OCI-LY1 (cell line): Measurements from ENCODE around the gene AUH.
"Not testable (repeated sequence)": the region's sequence is repeated elsewhere in the genome, so short reads cannot be mapped to it uniquely, and the experiment has no call there.

ENCODE experiments used
- H2AFZ ChIP-seq: fragments of 200-600 bp; sonication (generic), shearing (Covaris generic); 2 replicates; pipeline ENCODE4 v1.6.0; 2014; ENCODE audit warnings: antibody characterized with exemption, mild to moderate bottlenecking, low read length
- H3F3A ChIP-seq: fragments of 200-600 bp; sonication (generic), shearing (Covaris generic); 2 replicates; pipeline ENCODE4 v1.6.0; 2014; ENCODE audit warnings: mild to moderate bottlenecking, antibody characterized with exemption, low read length, moderate library complexity; ENCODE audit not compliant: insufficient read depth
- H3K27ac ChIP-seq: fragments of 200-600 bp; sonication (generic); 2 replicates; pipeline ENCODE4 v1.5.1; 2014; ENCODE audit warnings: low read length, mixed run types, mild to moderate bottlenecking, low read depth; ENCODE audit not compliant: poor library complexity, severe bottlenecking
- H3K27me3 ChIP-seq: fragments of 200-600 bp; sonication (generic); 2 replicates; pipeline ENCODE4 v1.6.0; 2014; ENCODE audit warnings: antibody characterized with exemption, mild to moderate bottlenecking, low read length, moderate library complexity; ENCODE audit not compliant: insufficient read depth
- H3K36me3 ChIP-seq: fragments of 200-600 bp; sonication (generic); 2 replicates; pipeline ENCODE4 v1.6.1; 2014; ENCODE audit warnings: mild to moderate bottlenecking, antibody characterized with exemption, low read length, moderate library complexity, mixed read lengths; ENCODE audit not compliant: insufficient read depth
- H3K4me1 ChIP-seq: fragments of 200-600 bp; sonication (generic); 2 replicates; pipeline ENCODE4 v1.5.1; 2014; ENCODE audit warnings: mild to moderate bottlenecking, low read length, moderate library complexity; ENCODE audit not compliant: insufficient read depth, severe bottlenecking
- H3K4me2 ChIP-seq: fragments of 200-600 bp; sonication (generic), shearing (Covaris generic); 2 replicates; pipeline ENCODE4 v1.6.1; 2014; ENCODE audit warnings: low read length
- H3K4me3 ChIP-seq: fragments of 200-600 bp; sonication (generic); 2 replicates; pipeline ENCODE4 v1.5.1; 2014; ENCODE audit warnings: low read length, low read depth, mild to moderate bottlenecking, mixed read lengths; ENCODE audit not compliant: poor library complexity, severe bottlenecking
- H3K79me2 ChIP-seq: fragments of 200-600 bp; shearing (Covaris generic); 2 replicates; pipeline ENCODE4 v1.6.1; 2016; ENCODE audit warnings: mixed run types, low read length, mixed read lengths; ENCODE audit not compliant: insufficient read depth
- H3K9ac ChIP-seq: fragments of 200-600 bp; sonication (generic), shearing (Covaris generic); 2 replicates; pipeline ENCODE4 v1.6.1; 2014; ENCODE audit warnings: mild to moderate bottlenecking, low read length, mixed read lengths
- H3K9me2 ChIP-seq: fragments of 200-600 bp; sonication (generic), shearing (Covaris generic); 2 replicates; pipeline ENCODE4 v1.6.1; 2014; ENCODE audit warnings: low read depth, mild to moderate bottlenecking, low read length, mixed read lengths
- H3K9me3 ChIP-seq: fragments of 200-600 bp; shearing (Covaris generic); 2 replicates; pipeline ENCODE4 v1.6.1; 2014; ENCODE audit warnings: low read length, mixed read lengths
- H4K20me1 ChIP-seq: fragments of 200-600 bp; sonication (generic), shearing (Covaris generic); 2 replicates; pipeline ENCODE4 v1.6.0; 2016; ENCODE audit warnings: mild to moderate bottlenecking, low read length; ENCODE audit not compliant: insufficient read depth
- CTCF ChIP-seq: fragments of 200-600 bp; sonication (generic), shearing (Covaris generic); IDR thresholded peaks from 2 replicates; pipeline ENCODE4 v1.5.1; 2017; ENCODE audit warnings: mild to moderate bottlenecking, antibody characterized with exemption, low read length, moderate library complexity, mixed read lengths
- EZH2 ChIP-seq: fragments of 200-600 bp; sonication (generic), shearing (Covaris generic); IDR thresholded peaks from 2 replicates; pipeline ENCODE4 v1.8.0; 2017; ENCODE audit warnings: borderline replicate concordance, mixed run types, mild to moderate bottlenecking, antibody characterized with exemption, low read length, moderate library complexity, mixed read lengths

The AUH gene

GRCh38 chr9:91200692-91201336 is 160.9 kb downstream of the AUH start:
- TF ChIP-seq CTCF (no peak), EZH2 (no peak)
- no peak overlapping the region for H3K4me2 ChIP-seq
- H3F3A ChIP-seq: no peaks in the 10 kb centered on the region
- H3K27ac ChIP-seq: no peak overlapping the region
- H2AFZ ChIP-seq: no peak overlapping the region
- no peaks in the 10 kb centered on the region for H3K4me1 ChIP-seq
- no peak overlapping the region for H3K9ac ChIP-seq
- no peak overlapping the region for H3K4me3 ChIP-seq
- no peaks in the 10 kb centered on the region for H3K27me3 ChIP-seq
- no peaks in the 10 kb centered on the region for H4K20me1 ChIP-seq
- H3K9me2 ChIP-seq: no peaks in the 10 kb centered on the region
- H3K79me2 ChIP-seq: no peaks in the 10 kb centered on the region
- 0 out of 2 replicates have a peak, but pooled peaks cover 3% of the 10 kb centered on the region for H3K9me3 ChIP-seq
- no peaks in the 10 kb centered on the region for H3K36me3 ChIP-seq

- no peaks in the 10 kb centered on the region for H3F3A ChIP-seq
- no peak overlapping the region for H3K4me3 ChIP-seq
- TF ChIP-seq CTCF: no peak
- no peak for TF ChIP-seq EZH2
- no peak overlapping the region for H3K4me2 ChIP-seq
- H3K36me3 ChIP-seq: no peaks in the 10 kb centered on the region
- no peaks in the 10 kb centered on the region for H4K20me1 ChIP-seq
- no peaks in the 10 kb centered on the region for H3K79me2 ChIP-seq
- no peaks in the 10 kb centered on the region for H3K9me2 ChIP-seq
- H2AFZ ChIP-seq: no peak overlapping the region
- H3K27ac ChIP-seq: no peak overlapping the region
- no peaks in the 10 kb centered on the region for H3K4me1 ChIP-seq
- H3K9ac ChIP-seq: no peak overlapping the region
- H3K9me3 ChIP-seq: 0 out of 2 replicates have a peak, but pooled peaks cover 3% of the 10 kb centered on the region
- H3K27me3 ChIP-seq: no peaks in the 10 kb centered on the region
These were observed 161.8 kb downstream of the AUH start for GRCh38 chr9:91199739-91200497.

GRCh38 chr9:91198881-91199280 is 162.8 kb downstream of the AUH start:
- not testable (repeated sequence) for H3K4me2 ChIP-seq

GRCh38 chr9:91198405-91198804 is 163.3 kb downstream of the AUH start:
- H3K4me2 ChIP-seq: no peak overlapping the region
- no peak overlapping the region for H3K9ac ChIP-seq
- no peak overlapping the region for H3K4me3 ChIP-seq
- H3K27me3 ChIP-seq: no peaks in the 10 kb centered on the region
- H3K9me3 ChIP-seq: 0 out of 2 replicates have a peak, but pooled peaks cover 3% of the 10 kb centered on the region
- no peaks in the 10 kb centered on the region for H3K9me2 ChIP-seq
- no peaks in the 10 kb centered on the region for H3K36me3 ChIP-seq
- no peaks in the 10 kb centered on the region for H3F3A ChIP-seq
- H2AFZ ChIP-seq: no peak overlapping the region
- TF ChIP-seq EZH2: no peak
- TF ChIP-seq CTCF: no peak
- H4K20me1 ChIP-seq: no peaks in the 10 kb centered on the region
- no peaks in the 10 kb centered on the region for H3K79me2 ChIP-seq
- no peak overlapping the region for H3K27ac ChIP-seq
- H3K4me1 ChIP-seq: peaks cover 9% of the 10 kb centered on the region

More at GRCh38 chr9:91198881-91199280, 162.8 kb downstream of the AUH start:
- H3K27me3 ChIP-seq, H2AFZ ChIP-seq, H3K9ac ChIP-seq, H3K79me2 ChIP-seq, H3K36me3 ChIP-seq, H3K27ac ChIP-seq, H4K20me1 ChIP-seq, H3K4me3 ChIP-seq, H3K4me1 ChIP-seq, H3K9me2 ChIP-seq, H3F3A ChIP-seq, H3K9me3 ChIP-seq: not testable (repeated sequence)
